GM12872 (cell line): Measurements from ENCODE around the gene DNAAF6.

Experiments
- TF ChIP-seq, protein P1 (sequence below): IDR thresholded peaks from 3 replicates; pipeline ENCODE4 v1.5.1; 2011; ENCODE audit warnings: low read depth, mild to moderate bottlenecking, low read length, moderate library complexity; ENCODE audit not compliant: insufficient read depth

DNAAF6 gene

DNA sequence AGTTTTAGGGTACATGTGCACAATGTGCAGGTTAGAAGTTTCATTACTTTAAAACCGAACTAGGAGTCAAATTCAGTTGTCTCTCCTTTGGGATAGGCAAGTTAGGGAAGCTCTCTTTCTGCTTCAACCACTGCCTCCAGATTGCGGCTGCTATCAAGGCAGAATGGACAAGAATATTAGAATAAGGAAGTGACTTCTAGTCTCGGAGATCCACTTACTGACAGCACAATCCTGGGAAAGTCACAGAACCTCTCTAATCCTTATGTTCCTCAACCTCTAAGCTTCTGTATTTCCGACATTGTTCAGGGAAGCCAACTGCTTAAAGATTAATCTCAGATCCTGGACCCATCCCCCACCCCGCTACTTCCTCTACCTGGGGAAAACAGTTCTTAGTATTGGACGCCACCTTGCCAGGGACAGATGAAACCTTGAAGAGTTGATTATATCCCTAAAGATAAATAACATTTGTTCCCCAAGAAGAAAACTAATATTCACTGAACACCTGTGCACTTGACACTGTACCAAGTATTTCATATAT, 2.3 kb upstream of the DNAAF6 start:
- TF ChIP-seq, protein P1, sequence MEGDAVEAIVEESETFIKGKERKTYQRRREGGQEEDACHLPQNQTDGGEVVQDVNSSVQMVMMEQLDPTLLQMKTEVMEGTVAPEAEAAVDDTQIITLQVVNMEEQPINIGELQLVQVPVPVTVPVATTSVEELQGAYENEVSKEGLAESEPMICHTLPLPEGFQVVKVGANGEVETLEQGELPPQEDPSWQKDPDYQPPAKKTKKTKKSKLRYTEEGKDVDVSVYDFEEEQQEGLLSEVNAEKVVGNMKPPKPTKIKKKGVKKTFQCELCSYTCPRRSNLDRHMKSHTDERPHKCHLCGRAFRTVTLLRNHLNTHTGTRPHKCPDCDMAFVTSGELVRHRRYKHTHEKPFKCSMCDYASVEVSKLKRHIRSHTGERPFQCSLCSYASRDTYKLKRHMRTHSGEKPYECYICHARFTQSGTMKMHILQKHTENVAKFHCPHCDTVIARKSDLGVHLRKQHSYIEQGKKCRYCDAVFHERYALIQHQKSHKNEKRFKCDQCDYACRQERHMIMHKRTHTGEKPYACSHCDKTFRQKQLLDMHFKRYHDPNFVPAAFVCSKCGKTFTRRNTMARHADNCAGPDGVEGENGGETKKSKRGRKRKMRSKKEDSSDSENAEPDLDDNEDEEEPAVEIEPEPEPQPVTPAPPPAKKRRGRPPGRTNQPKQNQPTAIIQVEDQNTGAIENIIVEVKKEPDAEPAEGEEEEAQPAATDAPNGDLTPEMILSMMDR = no peak

DNA sequence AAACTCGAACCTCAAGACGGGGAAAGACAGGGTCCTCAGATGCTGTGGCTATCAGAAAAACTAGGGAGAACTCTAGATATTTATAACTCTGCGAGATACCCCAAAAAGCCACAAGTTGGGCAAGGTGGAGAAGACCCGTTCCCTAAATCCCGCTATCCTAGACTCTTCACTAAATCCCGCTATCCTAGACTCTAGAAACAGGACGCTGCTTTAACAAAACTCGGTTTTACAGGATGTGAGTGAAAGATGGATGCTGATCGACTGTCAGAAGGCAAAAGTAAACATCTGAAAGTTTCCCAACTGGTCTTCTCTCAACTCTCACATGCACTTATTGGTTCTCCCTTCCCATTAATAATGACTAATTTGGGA, 270 bp downstream of the DNAAF6 start:
- TF ChIP-seq, protein P1 = no peak

DNA sequence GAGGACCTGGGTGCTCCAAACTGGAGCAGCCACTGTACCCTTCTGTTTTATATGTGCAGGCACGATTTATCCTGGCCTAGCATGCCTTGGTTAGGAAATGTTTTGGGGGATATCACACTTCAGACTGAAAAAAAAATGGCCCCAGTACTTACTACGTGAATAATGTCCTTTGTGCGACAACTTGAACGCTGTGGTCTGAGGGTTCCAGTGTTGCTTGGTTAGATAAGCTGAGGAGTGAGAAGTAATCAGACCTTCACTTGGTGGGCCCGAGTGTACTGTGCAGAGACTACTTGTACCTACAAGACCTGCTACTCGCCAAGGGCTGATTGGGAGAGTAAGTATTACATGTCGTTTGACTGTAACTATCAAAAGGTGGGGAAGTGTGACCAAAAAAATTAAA, 678 bp downstream of the DNAAF6 start:
- TF ChIP-seq, protein P1 = no peak

DNA sequence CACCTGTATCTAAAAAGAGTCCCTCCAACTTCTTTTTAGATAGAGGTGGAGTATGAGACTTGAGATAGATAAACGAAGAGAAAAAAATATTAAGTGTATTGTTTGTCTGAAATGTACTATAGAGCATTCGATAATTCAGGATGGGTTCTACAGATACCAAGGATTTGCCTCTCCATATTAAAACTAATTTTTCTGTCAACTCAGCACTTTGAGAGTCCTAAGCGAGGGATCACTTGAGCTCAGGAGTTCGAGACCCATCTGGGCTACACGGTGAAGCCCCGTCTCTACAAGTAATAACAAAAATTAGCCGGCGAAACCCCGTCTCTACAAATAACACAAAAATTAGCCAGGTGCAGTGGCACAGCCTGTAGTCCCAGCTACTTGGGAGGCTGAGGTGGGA, 1.5 kb downstream of the DNAAF6 start:
- TF ChIP-seq, protein P1 = no peak

DNA sequence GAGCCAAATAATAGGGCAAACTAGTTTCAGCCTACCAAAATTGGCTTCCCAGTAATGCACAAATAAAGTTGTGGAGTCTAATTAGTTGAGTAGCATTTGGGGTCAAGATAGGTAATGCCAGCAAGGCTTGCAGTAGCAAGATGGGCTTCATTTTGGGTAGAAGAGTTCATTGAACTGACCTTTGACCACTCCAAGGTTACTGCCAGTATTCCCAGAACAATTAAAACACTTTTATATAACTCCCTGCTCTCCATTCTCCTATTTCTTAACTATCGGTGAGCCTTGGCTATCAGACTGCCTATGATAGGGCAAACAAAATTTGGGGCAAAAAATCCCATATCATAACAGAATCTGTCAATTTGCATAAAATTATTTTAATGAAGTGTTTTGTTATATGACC, 7.1 kb downstream of the DNAAF6 start:
- TF ChIP-seq, protein P1 = no peak

DNA sequence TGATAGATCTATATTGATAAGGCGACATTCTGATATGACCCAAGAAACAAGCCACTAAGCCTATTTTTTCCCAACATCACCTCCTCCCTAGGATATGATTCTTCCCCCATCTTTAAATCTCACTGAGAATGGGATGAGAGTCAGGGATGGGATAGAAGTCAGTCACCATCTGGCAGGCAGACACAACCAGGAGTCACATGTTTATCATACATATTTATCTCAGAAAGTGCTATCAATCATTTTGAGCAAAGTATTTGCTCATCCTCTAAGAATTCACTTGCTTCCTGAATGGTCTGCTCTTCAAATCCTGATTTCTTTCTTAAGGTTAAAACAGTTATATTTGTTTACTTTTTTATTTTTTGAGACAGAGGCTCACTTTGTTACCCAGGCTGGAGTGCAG, 20.3 kb downstream of the DNAAF6 start:
- TF ChIP-seq, protein P1 = no peak

DNA sequence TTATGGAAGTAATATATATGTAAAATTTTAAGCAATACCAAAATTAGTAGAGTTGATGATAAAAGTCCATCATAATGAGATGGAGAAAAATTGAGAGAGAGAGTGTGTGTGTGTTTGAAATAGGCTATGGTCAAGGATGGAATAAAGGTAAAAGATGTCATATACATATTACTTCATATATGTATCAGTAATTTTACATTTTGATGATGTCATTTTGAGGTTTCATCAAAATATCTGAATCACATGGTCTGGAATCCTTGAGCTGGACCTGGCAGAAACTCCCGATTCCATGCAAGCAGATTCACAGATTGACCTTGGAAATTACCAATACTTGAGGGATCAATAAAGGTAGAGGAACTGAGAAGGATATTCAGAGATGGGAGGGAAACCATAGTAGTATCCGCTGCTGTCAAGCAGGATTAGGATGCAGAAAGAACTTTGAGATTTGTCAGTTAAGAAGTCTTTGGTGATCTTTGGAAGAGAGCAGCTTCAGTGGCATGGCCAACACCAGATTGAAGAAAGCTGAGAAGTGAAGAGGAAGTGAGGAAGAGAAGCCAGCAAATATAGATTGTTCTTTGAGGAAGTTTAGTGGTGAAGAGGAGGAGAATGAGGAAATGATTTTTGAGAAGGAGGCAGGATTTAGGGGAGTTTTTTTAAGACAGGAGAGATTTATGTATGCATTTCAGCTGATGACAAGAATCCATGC, 21.5 kb downstream of the DNAAF6 start:
- TF ChIP-seq, protein P1 = no peak
